Stomach (tissue), 4 donors: ENCODE results near the gene CD38.

Experiments
- EP300 ChIP-seq: sonication (generic); formaldehyde crosslinking; IDR thresholded peaks from one replicate; pipeline ENCODE4 v1.6.1; 2017; ENCODE audit warnings: antibody characterized with exemption
- POLR2A ChIP-seq, 4 donors: fragments of 450-650 bp; IDR thresholded peaks; one replicate each; pipeline ENCODE4 v1.6.1; 2016; ENCODE audit warnings: antibody characterized with exemption in 4 of 4, control low read depth in 2 of 4, mild to moderate bottlenecking in 1 of 4, moderate library complexity in 1 of 4
- POLR2AphosphoS5 ChIP-seq, 3 donors: sonication (generic); formaldehyde crosslinking; IDR thresholded peaks; one replicate each; pipeline ENCODE4 v1.6.1; 2016; ENCODE audit warnings: antibody characterized with exemption in 3 of 3
- TF ChIP-seq, protein P1 (sequence below), 7 experiments: fragments of 450-650 bp in 4 of 7; fragments of 200-600 bp in 3 of 7; sonication (generic) in 3 of 7; IDR thresholded peaks; one replicate each; pipeline ENCODE4 v1.5.1; 2016 to 2019; ENCODE audit warnings: antibody characterized with exemption in 7 of 7, control low read depth in 2 of 7, mild to moderate bottlenecking in 1 of 7

DNA sequence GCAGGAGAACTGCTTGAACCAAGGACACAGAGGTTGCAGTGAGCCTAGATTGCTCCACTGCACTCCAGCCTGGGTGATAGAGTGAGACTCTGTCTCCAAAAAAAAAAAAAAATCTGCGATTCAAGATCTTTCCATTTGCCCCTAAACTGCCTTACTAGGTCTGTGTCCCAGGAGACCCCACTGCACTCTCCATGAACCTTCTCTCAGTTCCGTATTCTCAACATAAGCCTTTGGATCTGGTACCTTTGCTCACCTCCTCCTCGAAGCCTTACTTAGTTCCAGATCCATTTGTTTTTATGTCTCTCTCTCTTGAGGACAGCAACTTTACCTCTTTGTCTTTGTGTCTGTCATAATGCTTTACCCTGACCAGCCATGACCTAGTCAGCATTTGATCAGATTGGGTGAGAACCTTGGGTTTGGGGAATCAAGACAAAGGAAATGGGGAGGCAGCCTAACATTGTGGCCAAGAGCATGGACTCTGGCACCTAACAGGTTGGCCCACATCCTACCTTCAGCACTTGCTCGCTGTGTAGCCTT, 41.5 kb upstream of the CD38 start:
- TF ChIP-seq EP300, result no peak
- TF ChIP-seq POLR2AphosphoS5 (IDR thresholded peaks at IDR 0.05), result no peak
- TF ChIP-seq, protein P1, sequence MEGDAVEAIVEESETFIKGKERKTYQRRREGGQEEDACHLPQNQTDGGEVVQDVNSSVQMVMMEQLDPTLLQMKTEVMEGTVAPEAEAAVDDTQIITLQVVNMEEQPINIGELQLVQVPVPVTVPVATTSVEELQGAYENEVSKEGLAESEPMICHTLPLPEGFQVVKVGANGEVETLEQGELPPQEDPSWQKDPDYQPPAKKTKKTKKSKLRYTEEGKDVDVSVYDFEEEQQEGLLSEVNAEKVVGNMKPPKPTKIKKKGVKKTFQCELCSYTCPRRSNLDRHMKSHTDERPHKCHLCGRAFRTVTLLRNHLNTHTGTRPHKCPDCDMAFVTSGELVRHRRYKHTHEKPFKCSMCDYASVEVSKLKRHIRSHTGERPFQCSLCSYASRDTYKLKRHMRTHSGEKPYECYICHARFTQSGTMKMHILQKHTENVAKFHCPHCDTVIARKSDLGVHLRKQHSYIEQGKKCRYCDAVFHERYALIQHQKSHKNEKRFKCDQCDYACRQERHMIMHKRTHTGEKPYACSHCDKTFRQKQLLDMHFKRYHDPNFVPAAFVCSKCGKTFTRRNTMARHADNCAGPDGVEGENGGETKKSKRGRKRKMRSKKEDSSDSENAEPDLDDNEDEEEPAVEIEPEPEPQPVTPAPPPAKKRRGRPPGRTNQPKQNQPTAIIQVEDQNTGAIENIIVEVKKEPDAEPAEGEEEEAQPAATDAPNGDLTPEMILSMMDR (IDR thresholded peaks at IDR 0.05), result no peak
- no peak for TF ChIP-seq POLR2A (IDR thresholded peaks at IDR 0.05)
